HCT116 (cell line): ENCODE data around the gene ZNF280C.

ENCODE experiments used
- EZH2 ChIP-seq: fragments of 200-600 bp; sonication (generic); IDR thresholded peaks from 2 replicates; pipeline ENCODE4 v1.6.1; 2017; ENCODE audit warnings: antibody characterized with exemption, mixed run types
- POLR2AphosphoS5 ChIP-seq: IDR thresholded peaks from 2 replicates; pipeline ENCODE4 v1.6.1; 2011; ENCODE audit warnings: mild to moderate bottlenecking, low read depth, low read length, moderate library complexity
- SIN3A ChIP-seq: IDR thresholded peaks from 2 replicates; pipeline ENCODE4 v1.6.1; 2012; ENCODE audit warnings: low read depth

DNA sequence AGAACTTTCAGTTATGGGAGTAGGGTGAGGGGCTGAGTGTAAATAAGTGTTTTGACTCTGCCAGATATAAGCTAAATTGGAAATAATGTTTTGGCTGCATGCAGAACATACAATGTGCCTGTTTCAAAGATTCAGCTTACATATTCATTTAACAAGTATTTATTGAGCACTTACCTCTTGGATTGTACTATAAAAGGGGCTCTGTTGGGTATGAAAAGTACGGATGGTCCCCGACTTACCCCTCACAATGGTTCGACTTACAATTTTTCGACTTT lies 102.3 kb downstream of the ZNF280C start:
- TF ChIP-seq POLR2AphosphoS5 (no peak), EZH2 (no peak), SIN3A (no peak)
